ENCODE data around the gene CDKL1. TPM values are rescaled to one million over a fixed set of nuclear protein-coding genes. Genes with fewer than 3 reads are reported as not detected.

The CDKL1 gene
- total and polyA plus RNA-seq, 2 donors (not counting 3 experiments of a cell fraction or from before 2014, with no cell fraction given): 2.6 to 9.7 TPM

DNA sequence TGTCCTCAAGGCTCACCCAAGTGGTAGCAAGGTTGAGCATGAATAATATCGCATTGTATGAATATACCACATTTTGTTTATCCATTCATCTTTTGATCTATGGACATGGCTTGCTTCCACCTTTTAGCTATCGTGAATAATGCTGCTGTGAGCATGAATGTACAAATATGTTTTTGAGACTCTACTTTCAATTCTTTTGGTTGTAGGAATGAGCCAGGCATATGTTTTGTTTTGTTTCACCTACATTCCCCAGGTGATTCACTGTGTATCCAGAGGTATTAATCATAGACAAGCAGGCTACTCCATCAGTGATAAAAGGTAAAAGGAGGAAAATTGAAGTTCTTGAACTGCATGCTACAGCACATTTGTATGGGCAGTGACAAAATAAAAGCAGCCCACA is 35.8 kb downstream of the CDKL1 start:
- no peaks in the 10 kb centered on the region for H3K9me3 ChIP-seq (replicated peaks; ENCODE audit: control insufficient read depth, insufficient read depth, low read length)
- H3K9ac ChIP-seq (replicated peaks; ENCODE audit: extremely low read depth, insufficient read depth, low read length): no peak overlapping the region
- no peaks in the 10 kb centered on the region for H3K36me3 ChIP-seq (ENCODE audit: control insufficient read depth in 2 of 2, extremely low read depth in 1 of 2, insufficient read depth in 2 of 2, low read length in 2 of 2)
- no peak overlapping the region for H3K4me3 ChIP-seq (replicated peaks in 1 of 3; ENCODE audit: insufficient read depth in 1 of 3, low read depth in 1 of 3, low read length in 3 of 3)
- FAIRE-seq: no peak
- POLR2A ChIA-PET: interaction anchor here (0.6 kb wide), 1 partner anchor 43 kb away, joined by 3 read pairs; no protein-coding TSS in a partner anchor
- CTCF ChIA-PET: interaction anchor here (1.1 kb wide), 2 partner anchors 16 to 20 kb away, joined by 3 to 4 read pairs; no protein-coding TSS in a partner anchor
- H3K27ac ChIP-seq (ENCODE audit: insufficient read depth, low read depth, low read length): no peak overlapping the region
- no peak overlapping the region for H3K4me2 ChIP-seq (ENCODE audit: insufficient read depth, low read length)
- no peak for DNase-seq (ENCODE audit: low read depth, low spot score)
- BruUV-seq (replicated peaks): no TSS peak
- dilution Hi-C loops (cut with MboI; ENCODE audit: extremely low pct_ligation_motif_present, low sequenced_read_pairs) (no loop called here), intact Hi-C loops (cut with micrococcal nuclease) (no loop called here)
- no peaks in the 10 kb centered on the region for H3K27me3 ChIP-seq (ENCODE audit: control insufficient read depth in 2 of 2, insufficient read depth in 2 of 2, low read length in 2 of 2)
- H3K4me1 ChIP-seq (ENCODE audit: control insufficient read depth, extremely low read depth, insufficient read depth, low read length): peaks cover 12% of the 10 kb centered on the region
- no peaks in the 10 kb centered on the region for H4K20me1 ChIP-seq (replicated peaks; ENCODE audit: control insufficient read depth, extremely low read depth, insufficient read depth, low read length)
- TF ChIP-seq POLR2A (IDR thresholded peaks at IDR 0.05; ENCODE audit: low read depth, low read length) (no peak), JUN (IDR thresholded peaks at IDR 0.05; ENCODE audit: borderline replicate concordance, insufficient read depth, insufficient read length, low read depth) (no peak), MYC (IDR thresholded peaks at IDR 0.05; ENCODE audit: low read depth, low read length) (no peak), EZH2 (IDR thresholded peaks at IDR 0.05; ENCODE audit: borderline replicate concordance, low read depth, low read length, severe bottlenecking) (no peak), POLR2AphosphoS5 (IDR thresholded peaks at IDR 0.05; ENCODE audit: insufficient read depth, low read depth, low read length) (no peak), FOS (IDR thresholded peaks at IDR 0.05; ENCODE audit: borderline replicate concordance, insufficient read depth, low read length) (no peak), GATA2 (IDR thresholded peaks at IDR 0.05; ENCODE audit: insufficient read depth, insufficient read length, low read depth, low read length) (no peak)
- TF ChIP-seq, protein P1, sequence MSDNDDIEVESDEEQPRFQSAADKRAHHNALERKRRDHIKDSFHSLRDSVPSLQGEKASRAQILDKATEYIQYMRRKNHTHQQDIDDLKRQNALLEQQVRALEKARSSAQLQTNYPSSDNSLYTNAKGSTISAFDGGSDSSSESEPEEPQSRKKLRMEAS (IDR thresholded peaks at IDR 0.05; ENCODE audit: insufficient read depth, insufficient read length): no peak
- TF ChIP-seq, protein P2, sequence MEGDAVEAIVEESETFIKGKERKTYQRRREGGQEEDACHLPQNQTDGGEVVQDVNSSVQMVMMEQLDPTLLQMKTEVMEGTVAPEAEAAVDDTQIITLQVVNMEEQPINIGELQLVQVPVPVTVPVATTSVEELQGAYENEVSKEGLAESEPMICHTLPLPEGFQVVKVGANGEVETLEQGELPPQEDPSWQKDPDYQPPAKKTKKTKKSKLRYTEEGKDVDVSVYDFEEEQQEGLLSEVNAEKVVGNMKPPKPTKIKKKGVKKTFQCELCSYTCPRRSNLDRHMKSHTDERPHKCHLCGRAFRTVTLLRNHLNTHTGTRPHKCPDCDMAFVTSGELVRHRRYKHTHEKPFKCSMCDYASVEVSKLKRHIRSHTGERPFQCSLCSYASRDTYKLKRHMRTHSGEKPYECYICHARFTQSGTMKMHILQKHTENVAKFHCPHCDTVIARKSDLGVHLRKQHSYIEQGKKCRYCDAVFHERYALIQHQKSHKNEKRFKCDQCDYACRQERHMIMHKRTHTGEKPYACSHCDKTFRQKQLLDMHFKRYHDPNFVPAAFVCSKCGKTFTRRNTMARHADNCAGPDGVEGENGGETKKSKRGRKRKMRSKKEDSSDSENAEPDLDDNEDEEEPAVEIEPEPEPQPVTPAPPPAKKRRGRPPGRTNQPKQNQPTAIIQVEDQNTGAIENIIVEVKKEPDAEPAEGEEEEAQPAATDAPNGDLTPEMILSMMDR (IDR thresholded peaks at IDR 0.05; ENCODE audit: extremely low read depth in 1 of 2, insufficient read depth in 1 of 2, low read depth in 1 of 2, low read length in 2 of 2): no peak
- no peak overlapping the region for H2AFZ ChIP-seq (ENCODE audit: low read depth, low read length)
- no peaks in the 10 kb centered on the region for H3K9me1 ChIP-seq (replicated peaks; ENCODE audit: control insufficient read depth, extremely low read depth, insufficient read depth, low read length)
- no peaks in the 10 kb centered on the region for H3K79me2 ChIP-seq (ENCODE audit: control insufficient read depth, insufficient read depth, low read length)

Data from endothelial cell of umbilical vein (primary cell).